ENCODE data around the gene FARS2. TPM values are rescaled to one million over a fixed set of nuclear protein-coding genes. Genes with fewer than 3 reads are reported as not detected.

Gene FARS2
- total and polyA plus RNA-seq, 2 donors (not counting 1 experiment from before 2014, with no cell fraction given) = 33.0 to 35.5 TPM

GRCh38 chr6:5634525-5634924 lies 373.2 kb downstream of the FARS2 start:
- Mint-ChIP-seq H3K4me1 (peaks cover 17% of the 10 kb centered on the region), H3K4me3 (no peak overlapping the region), H3K9me3 (ENCODE audit: insufficient read depth) (no peaks in the 10 kb centered on the region), H3K27me3 (no peaks in the 10 kb centered on the region), H3K27ac (no peak overlapping the region)
- no peaks in the 10 kb centered on the region for H4K20me1 ChIP-seq (ENCODE audit: control insufficient read depth, insufficient read depth, low read length, poor library complexity, severe bottlenecking)
- no peak overlapping the region for H3K4me3 ChIP-seq (ENCODE audit: control extremely low read depth in 1 of 5, extremely low read depth in 1 of 5, insufficient read depth in 1 of 5, low read depth in 2 of 5, low read length in 4 of 5)
- H3K9me3 ChIP-seq (ENCODE audit: control extremely low read depth in 1 of 3, control insufficient read depth in 2 of 3, insufficient read depth in 1 of 3, low read length in 2 of 3) = peaks cover 0 to 5% (median 1%) of the 10 kb centered on the region in 3 donors
- CTCF ChIA-PET = interaction anchor here (0.9 kb wide), 1 partner anchor 264 kb away, joined by 3 read pairs; no protein-coding TSS in a partner anchor
- intact Hi-C loops (cut with micrococcal nuclease) = no loop called here
- no peak for ATAC-seq (ENCODE audit: low read depth)
- H3K4me2 ChIP-seq (replicated peaks; ENCODE audit: low read depth, low read length, poor library complexity, severe bottlenecking) = no peak overlapping the region
- H3K79me2 ChIP-seq (ENCODE audit: control insufficient read depth, insufficient read depth, low read length) = no peaks in the 10 kb centered on the region
- no peak for DNase-seq
- no peaks in the 10 kb centered on the region for H3K27me3 ChIP-seq (replicated peaks in 1 of 4; ENCODE audit: control extremely low read depth in 1 of 4, control insufficient read depth in 3 of 4, insufficient read depth in 4 of 4, low read length in 3 of 4)
- H3K4me1 ChIP-seq (ENCODE audit: control insufficient read depth in 2 of 2, insufficient read depth in 2 of 2, low read length in 2 of 2) = no peaks in the 10 kb centered on the region
- H2AFZ ChIP-seq (ENCODE audit: insufficient read depth, low read depth, low read length, poor library complexity, severe bottlenecking) = no peak overlapping the region
- no peaks in the 10 kb centered on the region for H3K36me3 ChIP-seq (replicated peaks in 1 of 2; ENCODE audit: control extremely low read depth in 1 of 2, control insufficient read depth in 1 of 2, extremely low read depth in 1 of 2, insufficient read depth in 2 of 2, low read length in 1 of 2)
- no peak overlapping the region for H3K9ac ChIP-seq (ENCODE audit: low read length)
- WGBS (ENCODE audit: insufficient coverage) = 96% methylated on average over 3 of the region's 4 CpGs
- H3K27ac ChIP-seq (ENCODE audit: low read length in 2 of 2) = no peak overlapping the region
- POLR2A ChIA-PET = no interaction called here
- TF ChIP-seq CTCF (IDR thresholded peaks at IDR 0.05) (no peak), EZH2 (IDR thresholded peaks at IDR 0.05; ENCODE audit: borderline replicate concordance, insufficient read depth, low read depth, low read length, poor library complexity, severe bottlenecking) (no peak)

DNA sequence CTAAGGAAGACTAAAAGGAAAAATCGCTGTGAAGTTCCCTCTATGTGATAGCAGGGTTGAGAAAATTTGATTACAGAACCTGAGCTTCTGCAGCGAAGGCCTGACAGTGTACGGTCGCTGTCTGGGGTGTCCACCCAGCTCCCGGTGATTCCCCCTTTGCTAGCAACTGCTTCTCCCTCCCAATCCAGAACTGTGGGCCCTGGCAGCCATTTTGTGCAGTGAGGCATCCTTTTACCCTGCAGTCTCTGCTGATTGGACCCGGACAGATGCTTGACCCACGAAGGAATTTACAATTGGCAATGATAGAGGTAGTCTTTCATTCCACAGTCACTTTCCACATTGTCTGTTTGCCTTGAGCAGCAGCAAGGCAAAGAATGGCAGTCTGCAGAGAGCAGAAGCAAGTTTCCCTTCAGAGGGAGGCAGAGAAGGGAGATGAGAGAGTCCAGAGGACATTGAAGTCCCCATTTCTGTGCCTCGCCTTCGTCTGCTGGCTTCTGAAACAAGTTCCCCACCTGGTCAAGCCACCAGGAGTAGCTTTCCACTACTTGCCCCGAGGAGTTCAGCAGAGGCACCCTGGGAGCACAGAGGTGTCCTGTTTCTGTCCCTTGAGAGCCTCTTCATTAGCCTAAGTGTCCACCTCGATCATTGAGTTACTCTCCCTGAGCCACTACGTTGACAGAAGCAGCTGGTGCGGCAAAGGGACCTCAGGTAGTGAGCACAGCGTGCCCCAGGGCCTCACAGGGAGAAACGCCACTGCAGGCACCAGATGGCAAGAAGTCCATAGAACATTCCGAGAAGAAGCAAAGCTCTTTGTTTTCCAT lies 375.1 kb downstream of the FARS2 start:
- DNase-seq = no peak
- ATAC-seq (ENCODE audit: low read depth) = no peak
- Mint-ChIP-seq H3K9me3 (ENCODE audit: insufficient read depth) (peaks cover 10% of the 10 kb centered on the region), H3K27ac (no peak overlapping the region), H3K27me3 (no peaks in the 10 kb centered on the region), H3K4me1 (peaks cover 6% of the 10 kb centered on the region), H3K4me3 (no peak overlapping the region)
- no peaks in the 10 kb centered on the region for H3K4me1 ChIP-seq (ENCODE audit: control insufficient read depth in 2 of 2, insufficient read depth in 2 of 2, low read length in 2 of 2)
- ChIA-PET CTCF (no interaction called here), POLR2A (no interaction called here)
- peaks cover 0 to 24% (median 17%) of the 10 kb centered on the region in 3 donors for H3K9me3 ChIP-seq (ENCODE audit: control extremely low read depth in 1 of 3, control insufficient read depth in 2 of 3, insufficient read depth in 1 of 3, low read length in 2 of 3)
- no peak overlapping the region for H3K4me2 ChIP-seq (replicated peaks; ENCODE audit: low read depth, low read length, poor library complexity, severe bottlenecking)
- H4K20me1 ChIP-seq (ENCODE audit: control insufficient read depth, insufficient read depth, low read length, poor library complexity, severe bottlenecking) = no peaks in the 10 kb centered on the region
- no peaks in the 10 kb centered on the region for H3K79me2 ChIP-seq (ENCODE audit: control insufficient read depth, insufficient read depth, low read length)
- H3K9ac ChIP-seq (ENCODE audit: low read length) = no peak overlapping the region
- no peak overlapping the region for H3K4me3 ChIP-seq (ENCODE audit: control extremely low read depth in 1 of 5, extremely low read depth in 1 of 5, insufficient read depth in 1 of 5, low read depth in 2 of 5, low read length in 4 of 5)
- TF ChIP-seq CTCF (IDR thresholded peaks at IDR 0.05) = no peak
- no peak for TF ChIP-seq EZH2 (IDR thresholded peaks at IDR 0.05; ENCODE audit: borderline replicate concordance, insufficient read depth, low read depth, low read length, poor library complexity, severe bottlenecking)
- peaks cover 0 to 5% of the 10 kb centered on the region in 2 experiments for H3K36me3 ChIP-seq (replicated peaks in 1 of 2; ENCODE audit: control extremely low read depth in 1 of 2, control insufficient read depth in 1 of 2, extremely low read depth in 1 of 2, insufficient read depth in 2 of 2, low read length in 1 of 2)
- H3K27me3 ChIP-seq (replicated peaks in 1 of 4; ENCODE audit: control extremely low read depth in 1 of 4, control insufficient read depth in 3 of 4, insufficient read depth in 4 of 4, low read length in 3 of 4) = no peaks in the 10 kb centered on the region
- no peak overlapping the region for H2AFZ ChIP-seq (ENCODE audit: insufficient read depth, low read depth, low read length, poor library complexity, severe bottlenecking)
- intact Hi-C loops (cut with micrococcal nuclease) = no loop called here
- WGBS (ENCODE audit: insufficient coverage) = 96% methylated on average over 14 of the region's 16 CpGs
- no peak overlapping the region for H3K27ac ChIP-seq (ENCODE audit: low read length in 2 of 2)
